Panc1 (cell line): ENCODE data around the gene GLG1. TPM values are rescaled to one million over a fixed set of nuclear protein-coding genes. Genes with fewer than 3 reads are reported as not detected.

ENCODE experiments used
- ATAC-seq: fragments of 200-7000 bp; cut with Tn5 transposase; 2 replicates; pipeline ENCODE4 v1.9.1; 2020; ENCODE audit warnings: mild to moderate bottlenecking, moderate library complexity
- BruUV-seq: library from RNA; stranded (reverse); fragments of 400-500 nt; replicated peaks from 2 replicates; lab custom pipeline; 2021; lab: Mats Ljungman, UMichigan
- CTCF ChIA-PET: fragments of 300-600 bp; sonication (Branson Sonifier 250); formaldehyde crosslinking; loops from one replicate; lab custom pipeline; 2022; ENCODE audit warnings: antibody characterized with exemption; lab: Charles Lee
- POLR2A ChIA-PET: fragments of 300-600 bp; sonication (Branson Sonifier 250); formaldehyde crosslinking; loops from one replicate; lab custom pipeline; 2022; ENCODE audit warnings: antibody characterized with exemption; lab: Charles Lee
- DNase-seq: peaks from one replicate; pipeline ENCODE4 v3.0.0-alpha.2; 2010; ENCODE audit warnings: low read depth, low spot score
- H3K27ac ChIP-seq: 2 replicates; pipeline ENCODE4 v1.5.1; 2011; ENCODE audit warnings: mild to moderate bottlenecking, low read length, inconsistent platforms
- H3K27me3 ChIP-seq: fragments of 200-500 bp; sonication (Bioruptor generic); 2 replicates; pipeline ENCODE4 v1.6.0; 2014; ENCODE audit warnings: low read length, inconsistent platforms; ENCODE audit not compliant: control insufficient read depth, insufficient read depth
- H3K36me3 ChIP-seq: fragments of 200-500 bp; sonication (Bioruptor generic); 2 replicates; pipeline ENCODE4 v1.5.1; 2014; ENCODE audit warnings: inconsistent platforms, mild to moderate bottlenecking, low read length, moderate library complexity; ENCODE audit not compliant: control insufficient read depth, insufficient read depth
- H3K4me1 ChIP-seq: 2 replicates; pipeline ENCODE4 v1.5.1; 2011; ENCODE audit warnings: inconsistent platforms, mild to moderate bottlenecking, low read length, moderate library complexity; ENCODE audit not compliant: control insufficient read depth, insufficient read depth
- H3K4me3 ChIP-seq, 2 experiments: 2 replicates each; pipeline ENCODE4 v1.5.1; 2011 to 2012; ENCODE audit warnings: low read depth in 2 of 2, low read length in 2 of 2, mild to moderate bottlenecking in 2 of 2, inconsistent platforms in 1 of 2, moderate library complexity in 1 of 2
- H3K9me3 ChIP-seq: fragments of 200-500 bp; sonication (Bioruptor generic); 2 replicates; pipeline ENCODE4 v1.5.1; 2014; ENCODE audit warnings: low read depth, mild to moderate bottlenecking, inconsistent platforms, low read length, moderate library complexity; ENCODE audit not compliant: control insufficient read depth, insufficient read depth
- POLR2AphosphoS5 ChIP-seq: IDR thresholded peaks from 2 replicates; pipeline ENCODE4 v1.6.1; 2012; ENCODE audit warnings: mild to moderate bottlenecking, low read depth, low read length, moderate library complexity
- REST ChIP-seq, 2 experiments: IDR thresholded peaks; 2 replicates each; pipeline ENCODE4 v1.6.1; 2011 to 2012; ENCODE audit warnings: low read depth in 2 of 2, control low read depth in 1 of 2, low read length in 1 of 2, mild to moderate bottlenecking in 1 of 2, moderate library complexity in 1 of 2; ENCODE audit not compliant: insufficient read depth in 1 of 2
- SIN3A ChIP-seq: IDR thresholded peaks from 2 replicates; pipeline ENCODE4 v1.6.1; 2012; ENCODE audit warnings: low read depth, mild to moderate bottlenecking, low read length, moderate library complexity, borderline replicate concordance; ENCODE audit not compliant: insufficient read depth
- TCF7L2 ChIP-seq: IDR thresholded peaks from 2 replicates; pipeline ENCODE4 v1.6.1; 2011; ENCODE audit warnings: mild to moderate bottlenecking, low read depth, low read length, inconsistent platforms
- in situ Hi-C: cut with HindIII; loops from 2 replicates; pipeline ENCODE4 v1.10.0; 2016; ENCODE audit warnings: low sequenced_read_pairs, low pct_unique_long_range_greater_than_20kb
- intact Hi-C: fragments of 100-400 bp; cut with micrococcal nuclease; formaldehyde crosslinking; loops from one replicate; pipeline ENCODE4 v1.10.0; 2022; ENCODE audit not compliant: unreplicated experiment
- total RNA-seq: library from RNA; stranded (reverse); gene quantifications from one replicate; pipeline ENCODE4 v1.2.1, GENCODE V29; 2021; ENCODE audit not compliant: unreplicated experiment
- TF ChIP-seq, protein P1 (sequence below): fragments of 450-650 bp; IDR thresholded peaks from 2 replicates; pipeline ENCODE4 v1.5.1; 2017; ENCODE audit warnings: mild to moderate bottlenecking

The GLG1 gene
- total RNA-seq, 1 experiment from 2014 or later, result 75.9 TPM

GRCh38 chr16:74578838-74579237 is 28.1 kb downstream of the GLG1 start:
- no TSS peak for BruUV-seq
- Histone ChIP-seq H3K27me3 (no peaks in the 10 kb centered on the region), H3K27ac (no peak overlapping the region), H3K4me3 (no peak overlapping the region), H3K36me3 (no peaks in the 10 kb centered on the region), H3K9me3 (no peaks in the 10 kb centered on the region), H3K4me1 (peaks cover 6% of the 10 kb centered on the region)
- POLR2A ChIA-PET, result no interaction called here
- intact Hi-C loops (no loop called here), in situ Hi-C loops (no loop called here)
- DNase-seq (no peak), ATAC-seq (no peak)
- TF ChIP-seq, protein P1, sequence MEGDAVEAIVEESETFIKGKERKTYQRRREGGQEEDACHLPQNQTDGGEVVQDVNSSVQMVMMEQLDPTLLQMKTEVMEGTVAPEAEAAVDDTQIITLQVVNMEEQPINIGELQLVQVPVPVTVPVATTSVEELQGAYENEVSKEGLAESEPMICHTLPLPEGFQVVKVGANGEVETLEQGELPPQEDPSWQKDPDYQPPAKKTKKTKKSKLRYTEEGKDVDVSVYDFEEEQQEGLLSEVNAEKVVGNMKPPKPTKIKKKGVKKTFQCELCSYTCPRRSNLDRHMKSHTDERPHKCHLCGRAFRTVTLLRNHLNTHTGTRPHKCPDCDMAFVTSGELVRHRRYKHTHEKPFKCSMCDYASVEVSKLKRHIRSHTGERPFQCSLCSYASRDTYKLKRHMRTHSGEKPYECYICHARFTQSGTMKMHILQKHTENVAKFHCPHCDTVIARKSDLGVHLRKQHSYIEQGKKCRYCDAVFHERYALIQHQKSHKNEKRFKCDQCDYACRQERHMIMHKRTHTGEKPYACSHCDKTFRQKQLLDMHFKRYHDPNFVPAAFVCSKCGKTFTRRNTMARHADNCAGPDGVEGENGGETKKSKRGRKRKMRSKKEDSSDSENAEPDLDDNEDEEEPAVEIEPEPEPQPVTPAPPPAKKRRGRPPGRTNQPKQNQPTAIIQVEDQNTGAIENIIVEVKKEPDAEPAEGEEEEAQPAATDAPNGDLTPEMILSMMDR, result no peak
- TF ChIP-seq TCF7L2, result no peak
- no peak for TF ChIP-seq SIN3A
- no peak for TF ChIP-seq POLR2AphosphoS5
- TF ChIP-seq REST (IDR thresholded peaks at IDR 0.05; ENCODE audit: insufficient read depth in 1 of 2, low read depth in 2 of 2, low read length in 1 of 2), result no peak
- CTCF ChIA-PET, result no interaction called here

- no TSS peak for BruUV-seq
- POLR2A ChIA-PET, result no interaction called here
- CTCF ChIA-PET, result no interaction called here
Measured at GRCh38 chr16:74578433-74578832, 28.5 kb downstream of the GLG1 start.

More at GRCh38 chr16:74578433-74578832, 28.5 kb downstream of the GLG1 start:
- Histone ChIP-seq H3K27ac (no peak overlapping the region), H3K27me3 (no peaks in the 10 kb centered on the region), H3K4me1 (peaks cover 6% of the 10 kb centered on the region), H3K36me3 (no peaks in the 10 kb centered on the region), H3K9me3 (no peaks in the 10 kb centered on the region), H3K4me3 (no peak overlapping the region)
- in situ Hi-C loops, result no loop called here
- DNase-seq (no peak), ATAC-seq (no peak)
- intact Hi-C loops, result no loop called here
- TF ChIP-seq, protein P1, result no peak
- TF ChIP-seq REST (IDR thresholded peaks at IDR 0.05; ENCODE audit: insufficient read depth in 1 of 2, low read depth in 2 of 2, low read length in 1 of 2) (no peak), TCF7L2 (no peak), POLR2AphosphoS5 (no peak), SIN3A (no peak)
